Adipocyte (in vitro differentiated cells): ENCODE measurements around the gene HLA-DQB2.
"Not testable (repeated sequence)": the region's sequence is repeated elsewhere in the genome, so short reads cannot be mapped to it uniquely, and the experiment has no call there.

ENCODE experiments used
- DNase-seq: peaks from one replicate; pipeline ENCODE4 v3.0.0-alpha.2; 2015; ENCODE audit warnings: low read depth
- H3K27me3 ChIP-seq: replicated peaks from 2 replicates; pipeline ENCODE4 v1.7.0; 2013; ENCODE audit warnings: mild to moderate bottlenecking, low read length, moderate library complexity; ENCODE audit not compliant: control insufficient read depth, insufficient read depth
- H3K36me3 ChIP-seq: 2 replicates; pipeline ENCODE4 v1.7.0; 2013; ENCODE audit warnings: low read length, mild to moderate bottlenecking, moderate library complexity; ENCODE audit not compliant: control insufficient read depth, insufficient read depth, severe bottlenecking
- H3K4me1 ChIP-seq: 2 replicates; pipeline ENCODE4 v1.7.0; 2013; ENCODE audit warnings: mild to moderate bottlenecking, low read length, moderate library complexity; ENCODE audit not compliant: control insufficient read depth, insufficient read depth
- H3K4me3 ChIP-seq: 2 replicates; pipeline ENCODE4 v1.7.0; 2013; ENCODE audit warnings: mild to moderate bottlenecking, low read length, moderate library complexity
- H3K9ac ChIP-seq: 2 replicates; pipeline ENCODE4 v1.7.0; 2013; ENCODE audit warnings: mild to moderate bottlenecking, low read length, moderate library complexity
- H3K9me3 ChIP-seq: 2 replicates; pipeline ENCODE4 v1.7.0; 2013; ENCODE audit warnings: mild to moderate bottlenecking, low read length, moderate library complexity; ENCODE audit not compliant: control insufficient read depth

HLA-DQB2 gene

GRCh38 chr6:32763421-32763820, at the start of gene HLA-DQB2:
Gene HLA-DQB2, minus strand, starts transcription at chr6:32763532. Its CDS starts 62 bp downstream, at chr6:32763470.
- DNase-seq: no peak
- H3K27me3 ChIP-seq: peaks cover 76% of the 10 kb centered on the region
- peaks cover 13% of the 10 kb centered on the region for H3K9me3 ChIP-seq
- no peaks in the 10 kb centered on the region for H3K36me3 ChIP-seq
- H3K9ac ChIP-seq: no peak within 1 kb of the TSS
- H3K4me1 ChIP-seq: no peaks in the 10 kb centered on the region
- no peak within 1 kb of the TSS for H3K4me3 ChIP-seq

- H3K36me3 ChIP-seq: no peaks in the 10 kb centered on the region
- H3K27me3 ChIP-seq: peaks cover 5% of the 10 kb centered on the region
- DNase-seq: no peak
- H3K4me3 ChIP-seq: no peak overlapping the region
- H3K9ac ChIP-seq: no peak overlapping the region
- no peaks in the 10 kb centered on the region for H3K9me3 ChIP-seq
- H3K4me1 ChIP-seq: no peaks in the 10 kb centered on the region
Measured at GRCh38 chr6:32809171-32809570, 45.8 kb upstream of the HLA-DQB2 start.

GRCh38 chr6:32807020-32807580, 43.8 kb upstream of the HLA-DQB2 start:
- H3K4me1 ChIP-seq: no peaks in the 10 kb centered on the region
- no peaks in the 10 kb centered on the region for H3K36me3 ChIP-seq
- no peak overlapping the region for H3K9ac ChIP-seq
- DNase-seq: no peak
- no peak overlapping the region for H3K4me3 ChIP-seq
- H3K9me3 ChIP-seq: peaks cover 6% of the 10 kb centered on the region
- H3K27me3 ChIP-seq: peaks cover 11% of the 10 kb centered on the region

- H3K27me3 ChIP-seq: peaks cover 14% of the 10 kb centered on the region
- H3K4me3 ChIP-seq, H3K4me1 ChIP-seq, H3K9me3 ChIP-seq, DNase-seq, H3K36me3 ChIP-seq, H3K9ac ChIP-seq: not testable (repeated sequence)
Measured at GRCh38 chr6:32805404-32805803, 42.1 kb upstream of the HLA-DQB2 start.

DNA sequence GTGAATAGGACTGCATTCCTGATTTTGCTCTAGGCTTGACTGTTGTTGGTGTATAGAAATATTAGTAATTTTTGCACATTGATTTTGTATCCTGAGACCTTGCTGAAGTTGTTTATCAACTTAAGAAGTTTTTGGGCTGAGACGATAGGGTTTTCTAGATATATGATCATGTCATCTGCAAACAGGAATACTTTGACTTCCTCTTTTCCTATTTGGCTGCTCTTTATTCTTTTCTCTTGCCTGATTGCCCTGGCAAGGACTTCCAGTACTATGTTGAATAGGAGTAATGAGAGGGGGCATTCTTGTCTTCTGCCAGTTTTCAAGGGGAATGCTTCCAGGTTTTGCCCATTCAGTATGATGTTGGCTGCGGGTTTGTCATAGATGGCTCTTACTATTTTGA, 40.1 kb upstream of the HLA-DQB2 start:
- no peak for DNase-seq
- Histone ChIP-seq H3K27me3 (peaks cover 19% of the 10 kb centered on the region), H3K9ac (no peak overlapping the region), H3K4me1 (no peaks in the 10 kb centered on the region), H3K9me3 (peaks cover 19% of the 10 kb centered on the region), H3K36me3 (no peaks in the 10 kb centered on the region), H3K4me3 (no peak overlapping the region)

DNA sequence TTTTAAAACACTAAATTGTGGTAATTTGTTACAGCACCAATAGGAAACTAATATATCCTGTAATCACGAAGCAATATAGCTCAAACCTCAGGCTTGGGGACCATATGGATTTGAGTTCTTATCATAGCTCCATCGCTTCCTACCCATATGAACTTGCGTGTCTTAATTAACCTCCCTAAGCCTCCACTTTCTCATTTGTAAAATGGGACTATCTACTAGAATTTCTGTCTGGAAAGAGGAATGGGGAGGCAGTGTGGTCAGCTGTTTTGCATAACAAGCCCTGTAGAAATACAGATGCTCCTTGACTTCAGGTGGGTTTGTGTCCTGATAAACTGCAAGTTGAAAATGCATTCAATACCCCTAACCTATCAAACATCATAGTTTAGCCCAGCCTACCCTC, 36.4 kb upstream of the HLA-DQB2 start:
- peaks cover 38% of the 10 kb centered on the region for H3K27me3 ChIP-seq
- H3K9me3 ChIP-seq: peaks cover 19% of the 10 kb centered on the region
- no peak overlapping the region for H3K4me3 ChIP-seq
- H3K36me3 ChIP-seq: no peaks in the 10 kb centered on the region
- no peak for DNase-seq
- no peak overlapping the region for H3K9ac ChIP-seq
- peaks cover 10% of the 10 kb centered on the region for H3K4me1 ChIP-seq

GRCh38 chr6:32799168-32799567, 35.8 kb upstream of the HLA-DQB2 start:
- no peak overlapping the region for H3K9ac ChIP-seq
- H3K4me3 ChIP-seq: no peak overlapping the region
- peaks cover 19% of the 10 kb centered on the region for H3K9me3 ChIP-seq

GRCh38 chr6:32796848-32797776, 33.8 kb upstream of the HLA-DQB2 start:
- Histone ChIP-seq H3K27me3 (peaks cover 53% of the 10 kb centered on the region), H3K4me3 (peak overlapping the region; percentile 77), H3K4me1 (peaks cover 10% of the 10 kb centered on the region), H3K9ac (peak overlapping the region; percentile 60), H3K36me3 (no peaks in the 10 kb centered on the region), H3K9me3 (peaks cover 13% of the 10 kb centered on the region)
- DNase-seq: peak; percentile 85

More at GRCh38 chr6:32799168-32799567, 35.8 kb upstream of the HLA-DQB2 start:
- H3K27me3 ChIP-seq: peaks cover 38% of the 10 kb centered on the region
- DNase-seq: no peak
- no peaks in the 10 kb centered on the region for H3K36me3 ChIP-seq
- peaks cover 10% of the 10 kb centered on the region for H3K4me1 ChIP-seq

- Histone ChIP-seq H3K4me1 (peaks cover 10% of the 10 kb centered on the region), H3K36me3 (no peaks in the 10 kb centered on the region), H3K4me3 (no peak overlapping the region), H3K27me3 (peaks cover 59% of the 10 kb centered on the region), H3K9me3 (peaks cover 7% of the 10 kb centered on the region), H3K9ac (no peak overlapping the region)
- no peak for DNase-seq
Measured at GRCh38 chr6:32794510-32794909, 31.2 kb upstream of the HLA-DQB2 start.

- no peak overlapping the region for H3K9ac ChIP-seq
- peaks cover 59% of the 10 kb centered on the region for H3K27me3 ChIP-seq
Measured at GRCh38 chr6:32792901-32793435, 29.6 kb upstream of the HLA-DQB2 start.

GRCh38 chr6:32790306-32790705, 27.0 kb upstream of the HLA-DQB2 start:
- H3K27me3 ChIP-seq: peaks cover 58% of the 10 kb centered on the region
- no peak for DNase-seq
- H3K9me3 ChIP-seq: peaks cover 5% of the 10 kb centered on the region
- no peaks in the 10 kb centered on the region for H3K36me3 ChIP-seq
- H3K9ac ChIP-seq: no peak overlapping the region
- no peaks in the 10 kb centered on the region for H3K4me1 ChIP-seq
- no peak overlapping the region for H3K4me3 ChIP-seq

More at GRCh38 chr6:32792901-32793435, 29.6 kb upstream of the HLA-DQB2 start:
- no peak overlapping the region for H3K4me3 ChIP-seq
- no peaks in the 10 kb centered on the region for H3K9me3 ChIP-seq
- H3K36me3 ChIP-seq: no peaks in the 10 kb centered on the region
- H3K4me1 ChIP-seq: peaks cover 10% of the 10 kb centered on the region
- no peak for DNase-seq
